Loucy (cell line): ENCODE measurements around the gene ARSI.

Source experiments
- H2AFZ ChIP-seq: fragments of 200-600 bp; sonication (generic); 2 replicates; pipeline ENCODE4 v1.6.0; 2016; ENCODE audit warnings: antibody characterized with exemption, mild to moderate bottlenecking, low read length, moderate library complexity
- H3F3A ChIP-seq: fragments of 200-600 bp; 2 replicates; pipeline ENCODE4 v1.6.0; 2016; ENCODE audit warnings: antibody characterized with exemption, low read depth, mild to moderate bottlenecking
- H3K27me3 ChIP-seq: fragments of 200-600 bp; sonication (generic); 2 replicates; pipeline ENCODE4 v1.6.1; 2014; ENCODE audit warnings: low read length, mild to moderate bottlenecking; ENCODE audit not compliant: insufficient read depth, poor library complexity, severe bottlenecking
- H3K36me3 ChIP-seq: fragments of 200-600 bp; sonication (generic); 2 replicates; pipeline ENCODE4 v1.6.1; 2016; ENCODE audit warnings: low read length; ENCODE audit not compliant: insufficient read depth
- H3K4me1 ChIP-seq: fragments of 200-600 bp; sonication (generic); 2 replicates; pipeline ENCODE4 v1.5.1; 2014; ENCODE audit warnings: low read length, mild to moderate bottlenecking; ENCODE audit not compliant: insufficient read depth, poor library complexity, severe bottlenecking
- H3K4me2 ChIP-seq: fragments of 200-600 bp; sonication (generic); 2 replicates; pipeline ENCODE4 v1.6.0; 2014; ENCODE audit warnings: antibody characterized with exemption, low read length, low read depth, mild to moderate bottlenecking; ENCODE audit not compliant: poor library complexity, severe bottlenecking
- H3K4me3 ChIP-seq: fragments of 200-600 bp; sonication (generic); 2 replicates; pipeline ENCODE4 v1.5.1; 2014; ENCODE audit warnings: low read length, mild to moderate bottlenecking, mixed read lengths; ENCODE audit not compliant: poor library complexity, severe bottlenecking
- H3K79me2 ChIP-seq: fragments of 200-600 bp; sonication (generic); 2 replicates; pipeline ENCODE4 v1.6.1; 2014; ENCODE audit warnings: low read length; ENCODE audit not compliant: insufficient read depth
- H3K9ac ChIP-seq: fragments of 200-600 bp; sonication (generic); 2 replicates; pipeline ENCODE4 v1.6.0; 2014; ENCODE audit warnings: mild to moderate bottlenecking, low read depth, low read length, moderate library complexity; ENCODE audit not compliant: poor library complexity, severe bottlenecking
- H3K9me2 ChIP-seq: fragments of 200-600 bp; sonication (generic); replicated peaks from 2 replicates; pipeline ENCODE4 v1.6.1; 2016; ENCODE audit warnings: low read depth, low read length, mixed read lengths
- H3K9me3 ChIP-seq: fragments of 200-600 bp; sonication (generic); 2 replicates; pipeline ENCODE4 v1.6.1; 2014; ENCODE audit warnings: mild to moderate bottlenecking, antibody characterized with exemption, low read length, low read depth; ENCODE audit not compliant: insufficient read depth
- H4K20me1 ChIP-seq: fragments of 200-600 bp; sonication (generic); 2 replicates; pipeline ENCODE4 v1.6.0; 2014; ENCODE audit warnings: antibody characterized with exemption, low read length, mild to moderate bottlenecking; ENCODE audit not compliant: insufficient read depth, poor library complexity, severe bottlenecking
- CTCF ChIP-seq: fragments of 200-600 bp; sonication (generic); conservative IDR thresholded peaks from 2 replicates; pipeline ENCODE4 v1.5.1; 2014; ENCODE audit warnings: mild to moderate bottlenecking, antibody characterized with exemption, low read length
- EZH2phosphoT487 ChIP-seq: fragments of 200-600 bp; IDR thresholded peaks from 2 replicates; pipeline ENCODE4 v1.6.1; 2018; ENCODE audit warnings: antibody characterized with exemption, mild to moderate bottlenecking, moderate library complexity, borderline replicate concordance

ARSI gene

GRCh38 chr5:150335778-150336177 is 33.1 kb upstream of the ARSI start:
- Histone ChIP-seq H3F3A (no peaks in the 10 kb centered on the region), H2AFZ (no peak overlapping the region), H3K79me2 (no peaks in the 10 kb centered on the region), H3K27me3 (no peaks in the 10 kb centered on the region), H3K9me3 (no peaks in the 10 kb centered on the region), H3K36me3 (no peaks in the 10 kb centered on the region), H3K4me3 (no peak overlapping the region), H3K4me2 (no peak overlapping the region), H3K4me1 (no peaks in the 10 kb centered on the region), H3K9me2 (no peaks in the 10 kb centered on the region), H3K9ac (no peak overlapping the region), H4K20me1 (no peaks in the 10 kb centered on the region)
- TF ChIP-seq EZH2phosphoT487 (no peak), CTCF (no peak)

- H3K9me3 ChIP-seq, result no peaks in the 10 kb centered on the region
- no peaks in the 10 kb centered on the region for H3K9me2 ChIP-seq
- H3K36me3 ChIP-seq, result no peaks in the 10 kb centered on the region
- H3F3A ChIP-seq, result no peaks in the 10 kb centered on the region
- no peak overlapping the region for H2AFZ ChIP-seq
- no peaks in the 10 kb centered on the region for H3K27me3 ChIP-seq
- no peak for TF ChIP-seq EZH2phosphoT487
- no peak for TF ChIP-seq CTCF
- no peaks in the 10 kb centered on the region for H4K20me1 ChIP-seq
- H3K4me3 ChIP-seq, result no peak overlapping the region
- no peaks in the 10 kb centered on the region for H3K4me1 ChIP-seq
- no peak overlapping the region for H3K9ac ChIP-seq
- no peak overlapping the region for H3K4me2 ChIP-seq
- no peaks in the 10 kb centered on the region for H3K79me2 ChIP-seq
Observed at GRCh38 chr5:150333400-150333799, 30.7 kb upstream of the ARSI start.

- no peak overlapping the region for H2AFZ ChIP-seq
- no peaks in the 10 kb centered on the region for H4K20me1 ChIP-seq
- H3K9ac ChIP-seq, result no peak overlapping the region
- H3K9me3 ChIP-seq, result no peaks in the 10 kb centered on the region
- no peaks in the 10 kb centered on the region for H3F3A ChIP-seq
- TF ChIP-seq EZH2phosphoT487, result no peak
- TF ChIP-seq CTCF, result no peak
- no peak overlapping the region for H3K4me3 ChIP-seq
- no peaks in the 10 kb centered on the region for H3K9me2 ChIP-seq
- no peaks in the 10 kb centered on the region for H3K79me2 ChIP-seq
- H3K4me2 ChIP-seq, result no peak overlapping the region
- no peaks in the 10 kb centered on the region for H3K36me3 ChIP-seq
- no peaks in the 10 kb centered on the region for H3K4me1 ChIP-seq
- H3K27me3 ChIP-seq, result no peaks in the 10 kb centered on the region
Observed at GRCh38 chr5:150329881-150330876, 27.5 kb upstream of the ARSI start.
